HEK293T (cell line): ENCODE results near the gene FEM1C.
"Not testable (repeated sequence)": the region's sequence is repeated elsewhere in the genome, so short reads cannot be mapped to it uniquely, and the experiment has no call there.

Experiments used
- CTCF ChIA-PET: fragments of 350-600 bp; formaldehyde crosslinking; extraction: SDS; loops from one replicate; lab custom pipeline; 2021; ENCODE audit warnings: antibody characterized with exemption, inconsistent platforms; lab: Yijun Ruan, JAX
- POLR2A ChIA-PET: fragments of 350-600 bp; formaldehyde crosslinking; extraction: SDS; loops from one replicate; lab custom pipeline; 2020; ENCODE audit warnings: antibody characterized with exemption, inconsistent platforms; lab: Yijun Ruan, JAX
- DNase-seq: peaks from one replicate; pipeline ENCODE4 v3.0.0; 2012; ENCODE audit warnings: mixed read lengths; ENCODE audit errors: extremely low spot score
- ARNT ChIP-seq: fragments of 450-650 bp; IDR thresholded peaks from 2 replicates; pipeline ENCODE4 v1.6.1; 2017; ENCODE audit warnings: mild to moderate bottlenecking
- BHLHE40 ChIP-seq: fragments of 450-650 bp; IDR thresholded peaks from 2 replicates; pipeline ENCODE4 v1.6.1; 2016; ENCODE audit warnings: mild to moderate bottlenecking, moderate library complexity, borderline replicate concordance
- CTBP1 ChIP-seq: fragments of 450-650 bp; IDR thresholded peaks from 2 replicates; pipeline ENCODE4 v1.6.1; 2016; ENCODE audit warnings: borderline replicate concordance
- ELF4 ChIP-seq: fragments of 450-650 bp; IDR thresholded peaks from 2 replicates; pipeline ENCODE4 v1.6.1; 2017; ENCODE audit warnings: antibody characterized with exemption
- FOXA1 ChIP-seq: fragments of 450-650 bp; IDR thresholded peaks from 2 replicates; pipeline ENCODE4 v1.6.1; 2016; ENCODE audit warnings: mild to moderate bottlenecking
- FOXK2 ChIP-seq: fragments of 450-650 bp; IDR thresholded peaks from 2 replicates; pipeline ENCODE4 v1.6.1; 2016; ENCODE audit warnings: mild to moderate bottlenecking
- FOXM1 ChIP-seq: fragments of 450-650 bp; IDR thresholded peaks from 2 replicates; pipeline ENCODE4 v1.6.1; 2017; ENCODE audit warnings: mild to moderate bottlenecking, borderline replicate concordance
- HDGF ChIP-seq: fragments of 450-650 bp; IDR thresholded peaks from 2 replicates; pipeline ENCODE4 v1.6.1; 2017; ENCODE audit warnings: antibody characterized with exemption, borderline replicate concordance
- L3MBTL2 ChIP-seq: fragments of 450-650 bp; conservative IDR thresholded peaks from 2 replicates; pipeline ENCODE4 v1.6.1; 2016; ENCODE audit warnings: mild to moderate bottlenecking
- LEF1 ChIP-seq: fragments of 450-650 bp; IDR thresholded peaks from 2 replicates; pipeline ENCODE4 v1.6.1; 2017; ENCODE audit warnings: mild to moderate bottlenecking, borderline replicate concordance
- NFRKB ChIP-seq: fragments of 450-650 bp; IDR thresholded peaks from 2 replicates; pipeline ENCODE4 v1.6.1; 2016; ENCODE audit warnings: mild to moderate bottlenecking, moderate library complexity
- SP1 ChIP-seq: fragments of 450-650 bp; IDR thresholded peaks from 2 replicates; pipeline ENCODE4 v1.6.1; 2017
- SUZ12 ChIP-seq: fragments of 450-650 bp; IDR thresholded peaks from 2 replicates; pipeline ENCODE4 v1.6.1; 2016; ENCODE audit warnings: mild to moderate bottlenecking
- TARDBP ChIP-seq: fragments of 450-650 bp; IDR thresholded peaks from 2 replicates; pipeline ENCODE4 v1.6.1; 2016
- ZNF384 ChIP-seq: fragments of 450-650 bp; IDR thresholded peaks from 2 replicates; pipeline ENCODE4 v1.6.1; 2016
- TF ChIP-seq, protein P1 (sequence below): fragments of 450-650 bp; IDR thresholded peaks from 2 replicates; pipeline ENCODE4 v1.6.1; 2016

FEM1C gene

DNA sequence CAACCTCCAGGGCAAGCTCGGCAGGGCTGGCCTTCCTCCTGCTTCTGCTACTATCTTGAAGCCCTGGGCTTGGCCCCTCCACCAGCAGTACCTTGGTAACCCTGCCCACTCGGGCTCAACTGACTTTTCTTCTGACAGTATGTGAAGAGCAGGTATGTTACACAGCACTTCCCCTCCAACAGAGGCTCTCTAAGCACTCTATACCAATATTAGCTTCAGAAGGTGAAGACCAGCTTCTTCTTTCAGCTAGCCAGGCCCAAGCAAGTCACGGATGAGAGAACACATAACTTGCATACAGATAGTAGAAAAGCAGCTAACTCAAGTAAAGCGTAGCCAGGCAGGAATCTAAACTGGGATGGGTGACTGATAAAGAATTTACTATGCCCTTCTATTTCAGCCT is 64.3 kb downstream of the FEM1C start:
- no peak for TF ChIP-seq SP1
- no peak for TF ChIP-seq L3MBTL2
- TF ChIP-seq ZNF384: no peak
- TF ChIP-seq FOXA1: no peak
- TF ChIP-seq NFRKB: no peak
- no peak for TF ChIP-seq TARDBP
- no peak for TF ChIP-seq SUZ12
- no peak for TF ChIP-seq FOXK2
- TF ChIP-seq, protein P1, sequence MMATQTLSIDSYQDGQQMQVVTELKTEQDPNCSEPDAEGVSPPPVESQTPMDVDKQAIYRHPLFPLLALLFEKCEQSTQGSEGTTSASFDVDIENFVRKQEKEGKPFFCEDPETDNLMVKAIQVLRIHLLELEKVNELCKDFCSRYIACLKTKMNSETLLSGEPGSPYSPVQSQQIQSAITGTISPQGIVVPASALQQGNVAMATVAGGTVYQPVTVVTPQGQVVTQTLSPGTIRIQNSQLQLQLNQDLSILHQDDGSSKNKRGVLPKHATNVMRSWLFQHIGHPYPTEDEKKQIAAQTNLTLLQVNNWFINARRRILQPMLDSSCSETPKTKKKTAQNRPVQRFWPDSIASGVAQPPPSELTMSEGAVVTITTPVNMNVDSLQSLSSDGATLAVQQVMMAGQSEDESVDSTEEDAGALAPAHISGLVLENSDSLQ: no peak
- no peak for TF ChIP-seq FOXM1
- TF ChIP-seq LEF1: no peak
- TF ChIP-seq ELF4: no peak
- no peak for TF ChIP-seq HDGF
- ChIA-PET CTCF (no interaction called here), POLR2A (no interaction called here)
- DNase-seq: no peak

DNA sequence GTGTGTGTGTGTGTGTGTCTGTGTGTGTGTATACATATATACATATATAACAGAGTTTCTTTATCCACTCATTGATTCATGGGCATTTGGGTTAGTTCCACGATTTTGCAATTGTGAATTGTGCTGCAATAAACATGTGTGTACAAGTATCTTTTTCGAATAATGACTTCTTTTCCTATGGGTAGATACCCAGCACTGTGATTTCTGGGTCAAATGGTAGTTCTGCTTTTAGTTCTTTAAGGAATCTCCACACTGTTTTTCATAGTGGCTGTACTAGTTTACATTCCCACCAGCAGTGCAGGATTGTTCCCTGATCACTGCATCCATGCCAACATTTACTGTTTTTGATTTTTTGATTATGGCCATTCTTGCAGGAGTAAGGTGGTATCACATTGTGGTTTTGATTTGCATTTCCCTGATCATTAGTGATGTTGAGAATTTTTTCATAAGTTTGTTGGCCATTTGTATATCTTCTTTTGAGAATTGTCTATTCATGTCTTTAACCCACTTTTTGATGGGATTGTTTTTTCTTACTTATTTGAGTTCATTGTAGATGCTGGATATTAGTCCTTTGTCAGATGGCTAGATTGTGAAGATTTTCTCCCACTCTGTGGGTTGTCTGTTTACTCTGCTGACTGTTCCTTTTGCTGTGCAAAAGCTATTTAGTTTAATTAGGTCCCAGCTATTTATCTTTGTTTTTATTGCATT is 65.3 kb downstream of the FEM1C start:
- DNase-seq, CTCF ChIA-PET, POLR2A ChIA-PET: not testable (repeated sequence)

- CTCF ChIA-PET: interaction anchor here (0.5 kb wide), 1 partner anchor 1963 kb away, joined by 3 read pairs; no protein-coding TSS in a partner anchor
Measured at GRCh38 chr5:115478281-115478680, 66.3 kb downstream of the FEM1C start.

GRCh38 chr5:115477581-115477980 is 67.0 kb downstream of the FEM1C start:
- DNase-seq: no peak
- CTCF ChIA-PET: no interaction called here
- TF ChIP-seq CTBP1: no peak
- TF ChIP-seq, protein P1: no peak
- no peak for TF ChIP-seq SUZ12
- TF ChIP-seq FOXA1: no peak
- TF ChIP-seq ZNF384: no peak
- no peak for TF ChIP-seq FOXM1
- TF ChIP-seq BHLHE40: no peak
- no peak for TF ChIP-seq SP1
- TF ChIP-seq HDGF: no peak
- TF ChIP-seq TARDBP: no peak
- TF ChIP-seq ARNT: no peak
- no peak for TF ChIP-seq NFRKB
- TF ChIP-seq ELF4: no peak
- TF ChIP-seq L3MBTL2: no peak
- no peak for TF ChIP-seq LEF1
- TF ChIP-seq FOXK2: no peak
- POLR2A ChIA-PET: no interaction called here

More at GRCh38 chr5:115478281-115478680, 66.3 kb downstream of the FEM1C start:
- no peak for DNase-seq
- POLR2A ChIA-PET: no interaction called here
- TF ChIP-seq NFRKB: no peak
- TF ChIP-seq, protein P1: no peak
- no peak for TF ChIP-seq LEF1
- TF ChIP-seq ARNT: no peak
- TF ChIP-seq CTBP1: no peak
- TF ChIP-seq HDGF: no peak
- no peak for TF ChIP-seq FOXA1
- TF ChIP-seq ZNF384: no peak
- no peak for TF ChIP-seq FOXM1

DNA sequence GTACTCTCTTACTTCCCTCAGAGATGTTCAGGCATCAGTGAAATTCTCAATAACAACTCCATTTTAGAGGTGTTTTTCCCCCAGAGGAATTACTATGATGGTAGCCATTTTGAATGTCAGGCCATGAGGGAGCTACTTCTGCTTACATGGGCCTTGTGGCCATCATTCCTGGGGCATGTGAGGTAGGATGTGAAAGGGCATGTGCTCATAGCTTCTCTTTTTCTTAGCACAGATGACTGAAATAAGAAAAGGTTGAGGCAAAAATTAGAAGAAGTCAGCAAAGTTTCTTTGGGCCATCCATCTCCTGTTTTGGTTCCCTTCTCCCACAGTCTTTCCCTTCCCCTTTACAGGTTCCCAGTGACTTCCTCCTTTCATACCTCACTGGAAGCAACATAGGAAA is 68.8 kb downstream of the FEM1C start:
- POLR2A ChIA-PET: no interaction called here
- CTCF ChIA-PET: interaction anchor here (1.1 kb wide), 1 partner anchor 19 kb away, joined by 4 read pairs; no protein-coding TSS in a partner anchor
- TF ChIP-seq NFRKB: no peak
- TF ChIP-seq CTBP1: no peak
- TF ChIP-seq, protein P1: no peak
- TF ChIP-seq HDGF: no peak
- no peak for TF ChIP-seq BHLHE40
- TF ChIP-seq FOXA1: no peak
- TF ChIP-seq ARNT: no peak
- no peak for TF ChIP-seq SUZ12
- TF ChIP-seq L3MBTL2: no peak
- no peak for TF ChIP-seq ELF4
- no peak for TF ChIP-seq TARDBP
- TF ChIP-seq FOXK2: no peak
- no peak for TF ChIP-seq ZNF384
- no peak for TF ChIP-seq LEF1
- TF ChIP-seq SP1: no peak
- TF ChIP-seq FOXM1: no peak
- no peak for DNase-seq

- DNase-seq: no peak
- ChIA-PET POLR2A (no interaction called here), CTCF (no interaction called here)
- TF ChIP-seq ZNF384: no peak
- TF ChIP-seq SUZ12: no peak
- TF ChIP-seq SP1: no peak
- TF ChIP-seq TARDBP: no peak
- no peak for TF ChIP-seq LEF1
- TF ChIP-seq, protein P1: no peak
- TF ChIP-seq ARNT: no peak
- no peak for TF ChIP-seq CTBP1
- no peak for TF ChIP-seq L3MBTL2
- no peak for TF ChIP-seq BHLHE40
- TF ChIP-seq FOXA1: no peak
- no peak for TF ChIP-seq NFRKB
- TF ChIP-seq FOXK2: no peak
- TF ChIP-seq HDGF: no peak
- TF ChIP-seq FOXM1: no peak
- TF ChIP-seq ELF4: no peak
Measured at GRCh38 chr5:115472271-115473025, 72.1 kb downstream of the FEM1C start.
